ENCODE data around the gene GTPBP2. TPM values are rescaled to one million over a fixed set of nuclear protein-coding genes. Genes with fewer than 3 reads are reported as not detected.

The GTPBP2 gene
- total RNA-seq, 1 experiment from 2014 or later: 72.2 TPM

GRCh38 chr6:43671011-43671800 lies 42.1 kb upstream of the GTPBP2 start:
- WGBS (ENCODE audit: extremely low coverage, insufficient read length, low lambda C conversion rate): no CpG with 5 or more reads among the region's 8 CpGs

More at GRCh38 chr6:43671011-43671800, 42.1 kb upstream of the GTPBP2 start:
- Histone ChIP-seq H2BK15ac (ENCODE audit: low read depth, low read length) (no peak overlapping the region), H3K79me1 (ENCODE audit: insufficient read depth, low read depth, low read length, poor library complexity, severe bottlenecking) (no peaks in the 10 kb centered on the region), H2AK5ac (ENCODE audit: insufficient read length, low read length) (no peak overlapping the region), H3T11ph (ENCODE audit: low read length) (no peak overlapping the region), H4K8ac (replicated peaks; ENCODE audit: insufficient read length, low read depth, low read length) (no peak overlapping the region), H3K14ac (ENCODE audit: insufficient read depth, low read length) (no peak overlapping the region), H3K27ac (ENCODE audit: insufficient read length, low read depth, low read length) (no peak overlapping the region), H2BK20ac (ENCODE audit: low read depth, low read length, poor library complexity, severe bottlenecking) (no peak overlapping the region), H2BK120ac (ENCODE audit: low read depth, low read length, poor library complexity, severe bottlenecking) (no peak overlapping the region), H3K56ac (ENCODE audit: insufficient read length, low read depth, low read length) (no peak overlapping the region), H3K79me2 (ENCODE audit: insufficient read depth, low read length) (no peaks in the 10 kb centered on the region), H3K4ac (ENCODE audit: low read depth, low read length) (no peak overlapping the region), H3K23me2 (ENCODE audit: insufficient read length, low read depth, low read length, poor library complexity, severe bottlenecking) (no peaks in the 10 kb centered on the region), H4K5ac (ENCODE audit: insufficient read length, low read depth, low read length) (no peak overlapping the region), H4K20me1 (ENCODE audit: control insufficient read depth, insufficient read depth, insufficient read length) (no peaks in the 10 kb centered on the region), H3K9ac (ENCODE audit: extremely low read depth, insufficient read length, low read length) (no peak overlapping the region), H3K4me1 (ENCODE audit: insufficient read depth, low read length) (peaks cover 4% of the 10 kb centered on the region), H2BK12ac (ENCODE audit: insufficient read length, low read depth, low read length) (no peak overlapping the region), H3K4me2 (ENCODE audit: insufficient read depth, insufficient read length, low read length) (no peak overlapping the region), H3K27me3 (ENCODE audit: insufficient read depth, low read length) (no peaks in the 10 kb centered on the region; the same call in 1 of the 2 replicates), H2BK5ac (ENCODE audit: insufficient read length, low read length) (no peak overlapping the region), H2AFZ (ENCODE audit: low read length) (no peak overlapping the region), H3K23ac (ENCODE audit: insufficient read length, low read depth, low read length) (no peak overlapping the region), H4K91ac (ENCODE audit: insufficient read length, low read depth, low read length) (no peak overlapping the region), H3K18ac (ENCODE audit: insufficient read length, low read depth, low read length) (no peak overlapping the region), H3K9me3 (ENCODE audit: control insufficient read depth, low read depth, low read length) (no peaks in the 10 kb centered on the region)
- Mint-ChIP-seq H3K9me3 (no peaks in the 10 kb centered on the region; a peak in 2 of 5 replicates), H3K4me3 (no peak overlapping the region), H3K27me3 (ENCODE audit: low read depth) (peaks cover 7% of the 10 kb centered on the region), H3K4me1 (peaks cover 32 to 39% of the 10 kb centered on the region in 2 experiments), H3K36me3 (ENCODE audit: insufficient read depth in 1 of 3, low read depth in 3 of 3) (peaks cover 29 to 59% (median 50%) of the 10 kb centered on the region in 3 experiments), H3K27ac (peak overlapping the region in 1 of 3 experiments; percentile 63; a peak in 1 of 7 replicates)
- DNase-seq: no peak
- TF ChIP-seq CTCF (conservative IDR thresholded peaks at IDR 0.05): no peak
